Lower lobe of right lung (tissue), 2 donors: ENCODE measurements around the gene UCP2. TPM values are rescaled to one million over a fixed set of nuclear protein-coding genes. Genes with fewer than 3 reads are reported as not detected.

Experiments
- ATAC-seq, 2 donors: fragments of 200-7000 bp; cut with Tn5 transposase; one replicate each; pipeline ENCODE4 v1.9.1; 2020 to 2022; ENCODE audit warnings: mild to moderate bottlenecking in 2 of 2, moderate library complexity in 2 of 2
- DNase-seq: peaks from one replicate; pipeline ENCODE4 v3.0.0-alpha.2; 2020
- H3K27ac ChIP-seq: fragments of 200-600 bp; one replicate; pipeline ENCODE4 v1.8.0; 2022
- H3K27me3 ChIP-seq: fragments of 200-600 bp; one replicate; pipeline ENCODE4 v1.8.0; 2022; ENCODE audit warnings: low read depth
- H3K36me3 ChIP-seq: fragments of 200-600 bp; one replicate; pipeline ENCODE4 v1.8.0; 2022; ENCODE audit warnings: mild to moderate bottlenecking
- H3K4me1 ChIP-seq: fragments of 200-600 bp; one replicate; pipeline ENCODE4 v1.8.0; 2022
- H3K4me3 ChIP-seq: fragments of 200-600 bp; one replicate; pipeline ENCODE4 v1.8.0; 2022; ENCODE audit warnings: mild to moderate bottlenecking
- H3K9me3 ChIP-seq: fragments of 200-600 bp; one replicate; pipeline ENCODE4 v1.8.0; 2022
- intact Hi-C: fragments of 100-400 bp; cut with DNase I; formaldehyde crosslinking; loops from one replicate; pipeline ENCODE4 v1.11.0; 2022
- total RNA-seq: library from RNA; stranded (reverse); fragmentation: NEBNext Ultra II Directional; extraction: Animal tissue kit (Norgen Biotek cat#: 25700); gene quantifications from one replicate; pipeline ENCODE4 v1.2.1, GENCODE V29; 2021
- TF ChIP-seq, protein P1 (sequence below): fragments of 200-600 bp; IDR thresholded peaks from one replicate; pipeline ENCODE4 v1.8.0; 2022; ENCODE audit warnings: antibody characterized with exemption, mild to moderate bottlenecking
- donor health status: DM: no; HTN: yes; CAD: no; lungs with severe emphysema.

Gene UCP2
- total RNA-seq, 1 donor from 2014 or later = 83.5 TPM

DNA sequence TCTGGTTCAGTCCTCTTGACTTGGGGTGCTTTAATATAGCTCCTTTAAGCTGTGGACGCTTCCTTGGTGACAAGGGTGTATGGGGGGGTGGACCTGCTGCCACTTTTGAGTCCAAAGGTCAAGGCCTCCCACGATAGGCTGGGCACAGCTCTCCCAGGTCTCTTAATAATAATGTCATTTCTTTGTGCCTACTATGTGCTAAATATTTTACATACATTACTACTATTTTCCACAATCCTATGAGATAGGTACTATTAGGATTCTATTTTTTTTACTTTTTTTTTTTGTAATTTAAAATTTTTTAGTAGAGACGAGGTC is 26.5 kb upstream of the UCP2 start:
- DNase-seq (no peak), ATAC-seq (no peak)
- Histone ChIP-seq H3K36me3 (peaks cover 11% of the 10 kb centered on the region), H3K27ac (no peak overlapping the region), H3K9me3 (no peaks in the 10 kb centered on the region), H3K27me3 (no peaks in the 10 kb centered on the region), H3K4me3 (no peak overlapping the region), H3K4me1 (peaks cover 15% of the 10 kb centered on the region)
- intact Hi-C loops = no loop called here
- TF ChIP-seq, protein P1, sequence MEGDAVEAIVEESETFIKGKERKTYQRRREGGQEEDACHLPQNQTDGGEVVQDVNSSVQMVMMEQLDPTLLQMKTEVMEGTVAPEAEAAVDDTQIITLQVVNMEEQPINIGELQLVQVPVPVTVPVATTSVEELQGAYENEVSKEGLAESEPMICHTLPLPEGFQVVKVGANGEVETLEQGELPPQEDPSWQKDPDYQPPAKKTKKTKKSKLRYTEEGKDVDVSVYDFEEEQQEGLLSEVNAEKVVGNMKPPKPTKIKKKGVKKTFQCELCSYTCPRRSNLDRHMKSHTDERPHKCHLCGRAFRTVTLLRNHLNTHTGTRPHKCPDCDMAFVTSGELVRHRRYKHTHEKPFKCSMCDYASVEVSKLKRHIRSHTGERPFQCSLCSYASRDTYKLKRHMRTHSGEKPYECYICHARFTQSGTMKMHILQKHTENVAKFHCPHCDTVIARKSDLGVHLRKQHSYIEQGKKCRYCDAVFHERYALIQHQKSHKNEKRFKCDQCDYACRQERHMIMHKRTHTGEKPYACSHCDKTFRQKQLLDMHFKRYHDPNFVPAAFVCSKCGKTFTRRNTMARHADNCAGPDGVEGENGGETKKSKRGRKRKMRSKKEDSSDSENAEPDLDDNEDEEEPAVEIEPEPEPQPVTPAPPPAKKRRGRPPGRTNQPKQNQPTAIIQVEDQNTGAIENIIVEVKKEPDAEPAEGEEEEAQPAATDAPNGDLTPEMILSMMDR = no peak

DNA sequence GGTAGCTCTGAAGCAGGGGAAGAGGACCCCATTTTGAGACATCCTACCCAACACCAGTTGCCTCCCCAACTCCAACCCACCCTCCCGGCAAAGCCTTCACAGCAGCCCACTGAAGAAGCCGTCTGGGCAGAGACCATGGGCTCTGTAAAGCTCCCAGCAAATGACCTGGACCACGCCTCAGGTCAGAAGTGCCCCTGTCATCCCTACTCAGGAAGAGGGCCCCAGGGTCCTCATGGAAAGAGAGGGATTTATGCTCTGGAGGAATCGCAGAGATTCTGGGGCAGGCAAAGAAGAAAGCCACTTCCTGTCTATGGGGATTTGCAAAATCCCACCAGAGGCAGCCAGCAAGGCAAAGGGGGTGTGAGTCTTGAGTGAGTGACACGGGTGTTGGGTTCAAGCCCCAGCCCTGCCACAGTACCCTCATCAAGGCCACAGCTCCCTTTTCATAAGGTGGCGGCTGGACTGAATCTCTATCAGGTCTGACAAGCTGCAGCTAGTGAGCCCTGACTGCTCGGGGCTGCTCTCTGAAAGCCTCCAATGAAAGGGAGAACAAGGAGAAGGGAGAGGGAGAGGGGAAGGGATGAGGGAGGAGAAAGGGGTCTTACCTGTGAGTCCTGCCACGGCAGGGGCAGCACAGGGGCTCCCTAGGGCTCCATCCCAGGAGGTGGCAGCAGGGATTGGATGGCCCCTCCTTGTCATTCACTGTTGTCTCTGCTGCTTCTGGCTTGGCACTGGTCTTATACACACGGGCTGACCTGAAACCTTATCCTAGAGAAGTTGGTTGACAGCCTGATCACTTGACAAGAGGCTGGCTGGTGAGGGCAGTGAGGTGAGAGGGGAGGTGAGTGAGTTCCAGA is 26.0 kb upstream of the UCP2 start, which contains the start of gene UCP3:
Gene UCP3 (minus strand): TSS at position 713 of the 857 bp plus-strand sequence. CDS start 2,043 bp downstream, outside the sequence.
- intact Hi-C loops = no loop called here
- TF ChIP-seq, protein P1 = no peak
- H3K9me3 ChIP-seq = no peaks in the 10 kb centered on the region
- peaks cover 13% of the 10 kb centered on the region for H3K36me3 ChIP-seq
- H3K27me3 ChIP-seq = no peaks in the 10 kb centered on the region
- H3K4me3 ChIP-seq = no peak within 1 kb of the TSS
- ATAC-seq (no peak), DNase-seq (no peak)
- peaks cover 15% of the 10 kb centered on the region for H3K4me1 ChIP-seq
- H3K27ac ChIP-seq = no peak within 1 kb of the TSS

DNA sequence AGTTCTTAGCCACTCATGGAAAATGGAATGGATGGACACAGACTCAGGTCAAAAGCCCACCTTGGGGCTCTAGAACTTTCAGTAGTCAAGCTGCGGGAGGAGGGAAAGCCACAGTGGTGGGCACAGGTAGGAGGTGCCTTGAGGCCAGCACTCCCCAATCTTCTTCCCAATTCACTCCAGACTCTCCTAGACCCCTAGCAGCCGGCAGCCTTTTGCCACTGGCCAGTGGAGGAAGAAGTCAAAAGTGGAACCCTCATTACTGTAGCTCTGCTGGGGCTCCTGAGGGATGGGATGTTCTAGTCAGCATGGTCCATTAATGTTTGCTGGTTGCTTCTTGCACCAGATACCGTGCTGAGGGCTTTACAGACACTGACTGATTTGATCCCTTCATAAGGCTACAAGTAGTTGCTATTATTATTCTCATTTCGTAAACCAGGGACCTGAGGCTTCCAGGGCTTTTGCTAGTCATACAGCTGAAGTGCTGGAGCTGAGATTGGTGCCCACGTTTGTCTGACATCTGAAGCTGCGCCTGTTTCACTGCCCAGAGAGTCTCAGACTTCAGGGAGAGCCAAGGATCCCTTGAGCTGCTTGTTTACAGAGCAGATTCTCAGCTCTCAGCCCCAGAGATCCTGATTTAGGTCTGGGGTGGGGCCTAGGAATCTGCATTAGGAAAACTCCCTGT is 25.2 kb upstream of the UCP2 start:
- TF ChIP-seq, protein P1 = no peak
- Histone ChIP-seq H3K4me1 (peaks cover 15% of the 10 kb centered on the region), H3K4me3 (no peak overlapping the region), H3K27ac (no peak overlapping the region), H3K9me3 (no peaks in the 10 kb centered on the region), H3K36me3 (peaks cover 13% of the 10 kb centered on the region), H3K27me3 (no peaks in the 10 kb centered on the region)
- intact Hi-C loops = no loop called here
- no peak for ATAC-seq
- DNase-seq = no peak

DNA sequence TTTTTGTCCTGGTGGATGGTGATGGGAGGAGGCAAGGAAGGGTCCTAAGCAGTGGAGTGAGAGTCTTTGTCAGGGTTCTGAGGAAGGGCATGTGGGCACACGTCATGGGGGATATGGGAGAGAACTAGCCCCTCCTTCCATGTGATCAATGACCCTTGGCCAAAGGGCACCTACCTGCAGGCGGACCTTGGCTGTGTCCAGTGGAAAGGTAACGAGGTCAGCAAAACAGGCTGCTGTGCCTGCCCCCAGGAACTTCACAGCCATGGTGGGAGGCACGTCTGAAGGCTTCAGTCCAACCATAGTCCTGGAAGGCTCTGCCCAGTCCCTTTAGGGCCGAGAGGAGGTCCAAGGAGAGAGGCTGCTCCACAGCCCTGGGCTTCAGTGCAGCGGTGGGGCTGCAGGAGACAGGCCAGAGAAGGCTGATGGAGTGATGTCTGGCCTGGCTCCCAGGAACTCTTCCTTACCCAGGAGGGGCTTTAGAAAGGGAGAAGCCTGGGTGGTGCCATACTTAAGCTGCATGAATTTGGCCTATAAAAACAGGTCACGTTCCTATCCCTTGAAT is 24.2 kb upstream of the UCP2 start:
- Histone ChIP-seq H3K4me1 (peaks cover 15% of the 10 kb centered on the region), H3K4me3 (no peak overlapping the region), H3K27ac (no peak overlapping the region), H3K36me3 (peaks cover 22% of the 10 kb centered on the region), H3K27me3 (no peaks in the 10 kb centered on the region), H3K9me3 (no peaks in the 10 kb centered on the region)
- DNase-seq = no peak
- TF ChIP-seq, protein P1 = no peak
- no peak for ATAC-seq
- intact Hi-C loops = no loop called here

DNA sequence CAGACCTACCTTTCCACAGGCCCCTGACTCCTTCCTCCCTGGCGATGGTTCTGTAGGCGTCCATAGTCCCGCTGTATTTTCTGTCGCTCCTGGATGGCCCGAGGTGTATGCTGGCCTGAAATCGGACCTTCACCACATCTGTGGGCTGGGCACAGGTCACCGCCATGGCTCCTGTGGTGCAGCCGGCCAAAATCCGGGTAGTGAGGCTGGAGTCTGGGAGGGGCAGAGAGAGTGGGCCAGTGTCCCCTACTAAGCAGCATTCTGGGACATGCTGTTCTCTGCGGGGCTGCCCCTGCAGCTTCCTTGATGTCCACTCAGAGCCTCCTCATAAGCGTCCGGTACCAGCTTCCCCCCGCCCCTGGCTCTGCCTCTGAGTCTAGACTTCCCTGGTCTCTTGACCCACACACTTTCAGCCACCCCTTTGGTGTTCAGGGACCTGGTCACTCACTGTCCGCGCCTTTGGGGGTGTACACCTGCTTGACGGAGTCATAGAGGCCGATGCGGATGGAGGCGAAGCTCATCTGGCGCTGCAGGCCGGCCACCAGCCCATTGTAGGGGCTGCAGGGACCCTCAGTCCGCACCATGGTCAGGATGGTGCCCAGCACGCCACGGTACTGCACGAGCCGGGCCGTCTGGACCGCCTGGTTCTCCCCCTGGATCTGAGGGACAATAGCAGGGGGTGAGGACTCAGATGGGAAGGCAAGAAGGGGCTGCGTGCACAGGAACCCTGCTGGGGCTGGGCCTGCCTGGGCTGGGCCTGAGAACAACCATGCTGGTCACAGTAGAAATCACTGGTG is 23.3 kb upstream of the UCP2 start:
- intact Hi-C loops = no loop called here
- no peak for DNase-seq

More for the DNA sequence above, 23.3 kb upstream of the UCP2 start:
- TF ChIP-seq, protein P1 = no peak
- H3K27me3 ChIP-seq = no peaks in the 10 kb centered on the region
- peaks cover 7% of the 10 kb centered on the region for H3K4me1 ChIP-seq
- no peak for ATAC-seq
- H3K9me3 ChIP-seq = no peaks in the 10 kb centered on the region
- peaks cover 28% of the 10 kb centered on the region for H3K36me3 ChIP-seq
- H3K4me3 ChIP-seq = no peak overlapping the region
- H3K27ac ChIP-seq = no peak overlapping the region
